Measurements from ENCODE around the gene RAB7B.

DNA sequence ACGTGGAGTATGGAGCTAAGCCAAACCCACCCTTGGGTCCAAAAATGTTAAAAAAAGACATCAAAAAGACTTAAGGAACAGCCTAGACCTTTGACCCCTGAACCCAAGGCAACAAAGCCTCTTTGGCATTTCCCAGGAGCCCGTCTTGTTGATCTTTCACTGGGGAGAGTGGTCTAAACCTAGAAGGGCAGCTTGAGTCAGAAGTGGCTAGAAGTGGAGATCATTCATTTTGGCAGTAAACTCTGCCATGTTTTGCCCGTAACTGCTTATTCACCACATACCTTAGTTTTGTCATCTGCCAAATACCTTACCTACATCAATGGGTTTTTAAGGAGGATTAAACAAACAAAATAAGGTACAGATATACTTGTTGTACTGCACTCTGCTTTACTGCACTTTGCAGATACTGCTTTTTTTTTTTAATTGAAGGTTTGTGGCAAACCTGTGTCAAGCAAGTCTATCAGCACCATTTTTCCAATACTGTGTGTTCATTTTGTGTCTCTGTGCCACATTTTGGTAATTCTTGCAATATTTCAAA is 22.2 kb upstream of the RAB7B start:
- TF ChIP-seq EZH2phosphoT487 (IDR thresholded peaks at IDR 0.05; ENCODE audit: low read depth) (no peak), CTCF (IDR thresholded peaks at IDR 0.05; ENCODE audit: low read depth, low read length) (no peak)

Measured in OCI-LY3 (cell line).